ENCODE data around the gene OVAAL. TPM values are rescaled to one million over a fixed set of nuclear protein-coding genes. Genes with fewer than 3 reads are reported as not detected.

OVAAL gene
- total RNA-seq (2014; rRNA removed; shearing (Covaris generic)), result 0.36 and 0.68 TPM in 2 replicates

DNA sequence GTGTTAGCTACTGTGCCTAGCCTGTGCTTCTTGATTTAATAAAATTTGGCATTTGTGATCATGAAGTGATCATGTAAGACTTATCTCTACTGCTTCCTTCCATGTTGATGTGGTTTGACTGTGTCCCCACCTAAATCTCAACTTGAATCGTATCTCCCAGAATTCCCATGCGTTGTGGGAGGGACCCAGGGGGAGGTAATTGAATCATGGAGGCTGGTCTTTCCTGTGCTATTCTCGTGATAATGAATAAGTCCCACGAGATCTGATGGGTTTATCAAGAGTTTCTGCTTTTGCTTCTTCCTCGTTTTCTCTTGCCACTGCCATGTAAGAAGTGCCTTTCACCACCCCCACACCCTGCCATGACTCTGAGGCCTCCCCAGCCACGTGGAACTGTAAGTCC is at the start of gene OVAAL:
TSS of gene OVAAL (plus strand) at position 301 of the 400 bp plus-strand sequence.
- DNase-seq (ENCODE audit: low read depth), result no peak

GRCh38 chr1:180510882-180511281 is 47.9 kb upstream of the OVAAL start:
- no peak for DNase-seq (ENCODE audit: low read depth)

GRCh38 chr1:180513531-180513930 is 45.2 kb upstream of the OVAAL start:
- no peak for DNase-seq (ENCODE audit: low read depth)

GRCh38 chr1:180515364-180515763 is 43.4 kb upstream of the OVAAL start:
- DNase-seq (ENCODE audit: low read depth), result no peak

DNA sequence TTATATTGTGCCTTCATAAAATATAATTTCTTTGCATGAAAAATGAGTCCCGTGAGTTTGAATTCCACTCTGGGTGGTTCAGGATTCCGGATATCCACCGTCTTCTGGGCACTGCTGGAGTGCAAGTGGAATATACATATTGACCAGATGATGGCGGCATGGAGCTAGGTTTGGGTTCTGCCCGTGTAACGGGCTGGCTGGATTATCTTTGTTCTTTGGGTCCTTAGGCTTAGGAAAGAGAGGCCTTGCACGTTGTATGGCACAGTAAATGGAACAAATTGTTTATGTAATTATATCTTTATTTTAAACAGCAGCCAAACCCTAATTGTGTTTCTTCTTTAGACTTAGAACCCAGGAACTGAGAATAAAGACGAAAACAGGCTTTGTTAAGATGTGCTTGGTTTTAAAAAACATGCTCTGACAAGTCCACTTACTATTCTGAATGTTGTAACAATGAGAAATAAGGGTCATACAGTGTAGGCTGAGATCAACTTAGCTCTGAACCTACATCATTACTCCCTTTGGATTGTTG is 42.8 kb upstream of the OVAAL start:
- peak; percentile 64 for DNase-seq (ENCODE audit: low read depth)

DNA sequence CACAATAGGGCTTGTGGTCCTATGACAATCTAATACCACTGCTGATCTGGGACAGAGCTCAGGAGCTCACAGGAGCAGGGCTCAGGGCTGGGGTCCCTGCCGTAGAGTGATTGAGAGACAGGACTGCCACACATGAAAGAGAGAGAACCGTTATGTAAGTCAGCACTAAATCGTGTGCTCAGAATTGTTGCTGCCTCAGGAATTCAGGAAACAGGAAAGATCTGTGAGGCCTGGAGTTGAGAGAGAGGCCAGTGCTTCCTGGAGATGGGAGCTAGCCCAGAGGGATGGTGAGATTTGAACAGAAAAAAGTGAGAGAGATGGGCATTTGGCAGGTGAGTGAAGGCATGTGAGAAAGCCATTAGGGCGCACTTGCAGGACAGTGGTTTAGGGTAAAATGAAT is 38.9 kb upstream of the OVAAL start:
- no peak for DNase-seq (ENCODE audit: low read depth)

DNA sequence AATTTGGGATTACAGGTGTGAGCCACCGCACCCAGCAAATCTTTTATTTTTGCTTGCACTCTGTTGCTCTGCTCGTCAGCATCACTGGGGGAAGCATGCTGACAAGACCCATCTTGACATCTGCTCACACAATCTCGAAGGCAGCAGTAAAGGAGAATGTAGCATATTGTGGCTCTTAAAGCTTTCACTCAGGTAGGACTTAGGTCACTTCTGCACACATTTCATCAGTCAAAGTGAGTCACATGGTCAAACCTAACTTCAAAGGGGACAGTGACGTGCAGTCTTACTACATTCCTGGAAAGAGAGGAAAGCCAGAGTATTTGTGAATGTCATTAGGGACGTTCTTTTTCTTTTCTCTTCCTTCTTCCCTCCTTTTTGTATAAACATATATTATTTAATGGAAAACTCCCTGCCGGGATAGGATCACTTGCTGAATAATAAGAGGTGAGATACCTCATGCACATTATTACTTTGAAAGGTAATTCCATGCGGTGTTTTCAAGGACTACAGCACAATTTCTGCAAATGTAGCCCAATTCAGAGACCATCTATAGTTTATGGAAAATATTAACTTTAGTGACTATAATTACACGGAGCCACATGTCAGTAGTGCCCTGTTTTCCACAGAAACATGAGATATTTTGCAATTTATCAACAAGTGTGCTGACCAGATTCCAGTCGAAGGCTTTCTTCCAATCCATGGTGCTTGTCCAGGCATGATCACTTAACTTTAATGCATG is 37.1 kb upstream of the OVAAL start:
- no peak for DNase-seq (ENCODE audit: low read depth)

DNA sequence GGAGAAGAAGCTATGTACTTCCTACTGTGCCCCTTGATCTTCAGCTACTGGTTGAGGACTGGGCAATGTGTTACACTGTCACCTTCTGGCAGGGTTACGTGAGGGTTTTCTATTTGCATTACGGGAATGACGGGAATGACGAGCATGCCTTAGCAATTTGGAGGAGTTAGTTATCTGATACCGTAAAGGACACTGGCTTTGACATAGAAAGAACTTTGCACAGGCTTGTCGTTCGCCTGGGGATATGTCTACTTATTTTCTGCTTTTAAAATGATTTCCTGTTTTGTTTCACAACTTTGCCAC is 36.6 kb upstream of the OVAAL start:
- DNase-seq (ENCODE audit: low read depth), result no peak

GRCh38 chr1:180524160-180524914 is 34.4 kb upstream of the OVAAL start:
- DNase-seq (ENCODE audit: low read depth), result no peak

- DNase-seq (ENCODE audit: low read depth), result no peak
Observed at GRCh38 chr1:180524915-180525714, 33.6 kb upstream of the OVAAL start.

- no peak for DNase-seq (ENCODE audit: low read depth)
Observed at GRCh38 chr1:180525715-180526039, 33.1 kb upstream of the OVAAL start.

GRCh38 chr1:180527101-180527669 is 31.6 kb upstream of the OVAAL start:
- DNase-seq (ENCODE audit: low read depth), result peak; percentile 53

DNA sequence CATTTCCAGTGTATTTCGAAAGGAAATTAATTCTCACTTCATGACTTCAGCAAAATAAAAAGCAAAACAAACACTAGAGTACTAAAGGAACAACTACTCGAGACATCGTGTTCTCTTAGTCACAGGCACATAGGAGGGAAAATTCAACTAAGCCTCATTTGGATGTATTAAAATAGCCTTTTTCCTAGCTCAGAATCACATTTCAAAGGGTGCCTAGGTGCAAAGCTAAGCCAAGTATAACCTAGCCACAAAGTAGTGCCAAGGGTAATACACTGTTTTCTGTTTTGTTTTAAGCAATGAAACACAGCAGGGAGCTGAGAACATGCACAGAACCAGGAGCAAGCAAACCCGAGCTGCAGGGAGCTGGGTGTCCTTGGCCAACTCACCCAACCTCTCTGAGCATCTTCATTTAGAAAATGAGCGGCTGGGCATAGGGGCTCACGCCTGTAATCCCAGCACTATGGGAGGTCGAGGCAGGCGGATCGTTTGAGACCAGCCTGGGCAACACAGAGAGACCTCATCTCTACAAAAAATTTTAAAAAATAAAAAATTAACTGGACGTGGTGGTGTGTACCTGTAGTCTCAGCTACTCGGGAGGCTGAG is 29.8 kb upstream of the OVAAL start:
- DNase-seq (ENCODE audit: low read depth), result no peak

- peak; percentile 83 for DNase-seq (ENCODE audit: low read depth)
Observed at GRCh38 chr1:180530501-180530900, 28.3 kb upstream of the OVAAL start.

GRCh38 chr1:180532854-180533253 is 25.9 kb upstream of the OVAAL start:
- no peak for DNase-seq (ENCODE audit: low read depth)

DNA sequence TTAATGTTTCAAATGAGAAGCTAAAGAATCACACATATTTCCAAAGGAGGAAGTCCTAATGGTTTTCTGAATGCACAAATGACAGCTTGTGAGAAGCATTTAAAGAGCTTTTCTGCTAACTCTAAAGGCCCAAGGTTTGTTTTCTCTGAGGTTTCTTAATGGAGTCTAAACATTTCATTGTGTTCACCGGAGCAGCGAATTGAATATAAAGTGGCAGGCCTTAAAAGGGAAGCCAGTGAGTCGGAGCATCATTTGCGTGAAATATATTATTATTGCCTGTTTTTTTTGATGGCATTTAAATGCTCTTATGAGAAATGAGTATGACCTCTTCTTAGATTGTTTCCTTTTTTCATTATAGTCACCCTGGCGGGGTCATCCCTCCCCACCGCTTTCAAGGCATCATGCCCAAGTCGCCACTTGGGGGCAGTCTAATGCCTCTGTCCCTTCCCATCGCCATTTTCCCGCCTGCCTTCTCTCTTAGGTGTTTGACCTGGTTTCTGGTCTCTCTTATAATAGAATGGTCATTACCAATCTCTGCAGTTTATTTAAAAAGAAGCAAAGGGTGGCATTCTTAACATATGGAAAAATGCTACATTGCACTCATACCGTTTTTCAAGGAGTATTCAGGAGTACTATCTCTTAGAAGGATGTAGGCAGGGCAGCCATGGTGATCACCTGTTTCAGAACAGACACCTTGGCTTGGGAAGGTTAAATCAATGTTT is 25.3 kb upstream of the OVAAL start:
- DNase-seq (ENCODE audit: low read depth), result peak; percentile 47

DNA sequence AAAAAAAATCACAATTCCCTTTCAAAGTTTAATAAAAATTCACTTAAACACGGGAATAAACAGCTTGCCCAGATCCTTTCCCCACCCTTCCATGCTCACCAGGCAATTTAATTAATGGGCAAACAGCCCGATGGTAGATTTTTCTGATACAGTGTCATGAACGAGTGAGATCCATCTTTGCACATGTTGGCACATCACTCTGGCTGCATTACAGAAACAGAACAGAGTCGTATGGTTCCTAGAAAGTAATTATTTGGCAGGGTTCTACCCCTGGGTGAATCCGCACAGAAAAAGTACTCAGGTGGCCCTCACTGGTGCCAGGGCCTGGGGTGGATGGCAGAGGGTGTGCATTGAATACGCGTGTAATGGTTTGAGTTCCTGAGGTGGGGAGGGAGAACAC is 24.6 kb upstream of the OVAAL start:
- no peak for DNase-seq (ENCODE audit: low read depth)

- no peak for DNase-seq (ENCODE audit: low read depth)
Observed at GRCh38 chr1:180535418-180535999, 23.3 kb upstream of the OVAAL start.

DNA sequence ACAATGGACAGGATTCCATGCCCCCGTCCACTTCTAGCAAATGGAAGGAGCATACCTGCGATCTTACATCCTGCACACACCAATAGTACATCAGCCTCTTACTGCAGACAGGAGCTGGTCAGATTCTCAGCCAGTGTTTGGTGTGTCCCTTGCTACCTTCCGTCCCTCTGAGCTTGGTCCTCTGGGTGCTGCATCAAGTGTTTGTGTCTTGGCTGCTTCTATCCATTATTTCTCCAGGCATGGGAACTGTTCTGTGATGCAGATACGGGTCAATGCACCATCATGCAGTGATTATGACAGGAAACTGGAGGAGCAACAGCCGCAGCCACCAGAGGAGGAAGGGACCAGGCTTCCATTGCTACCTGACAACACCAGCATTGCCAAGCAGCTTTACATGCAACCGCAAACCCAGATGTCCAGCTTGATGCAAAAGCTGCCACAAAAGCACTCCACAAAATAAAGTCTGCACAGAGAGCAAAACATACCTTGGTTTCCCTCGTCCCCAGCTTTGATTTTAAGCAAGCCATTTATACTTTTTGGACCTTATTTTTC is 21.9 kb upstream of the OVAAL start:
- DNase-seq (ENCODE audit: low read depth), result no peak

- no peak for DNase-seq (ENCODE audit: low read depth)
Observed at GRCh38 chr1:180539136-180539535, 19.6 kb upstream of the OVAAL start.

Data from RPMI7951 (cell line).